HG03103 (cell line): Measurements from ENCODE around the gene CHCHD3.

Source experiments
- ATAC-seq: cut with Tn5 transposase; IDR thresholded peaks from one replicate; pipeline ENCODE4 v1.9.1; 2021; ENCODE audit warnings: low read depth; ENCODE audit not compliant: unreplicated experiment

The CHCHD3 gene

DNA sequence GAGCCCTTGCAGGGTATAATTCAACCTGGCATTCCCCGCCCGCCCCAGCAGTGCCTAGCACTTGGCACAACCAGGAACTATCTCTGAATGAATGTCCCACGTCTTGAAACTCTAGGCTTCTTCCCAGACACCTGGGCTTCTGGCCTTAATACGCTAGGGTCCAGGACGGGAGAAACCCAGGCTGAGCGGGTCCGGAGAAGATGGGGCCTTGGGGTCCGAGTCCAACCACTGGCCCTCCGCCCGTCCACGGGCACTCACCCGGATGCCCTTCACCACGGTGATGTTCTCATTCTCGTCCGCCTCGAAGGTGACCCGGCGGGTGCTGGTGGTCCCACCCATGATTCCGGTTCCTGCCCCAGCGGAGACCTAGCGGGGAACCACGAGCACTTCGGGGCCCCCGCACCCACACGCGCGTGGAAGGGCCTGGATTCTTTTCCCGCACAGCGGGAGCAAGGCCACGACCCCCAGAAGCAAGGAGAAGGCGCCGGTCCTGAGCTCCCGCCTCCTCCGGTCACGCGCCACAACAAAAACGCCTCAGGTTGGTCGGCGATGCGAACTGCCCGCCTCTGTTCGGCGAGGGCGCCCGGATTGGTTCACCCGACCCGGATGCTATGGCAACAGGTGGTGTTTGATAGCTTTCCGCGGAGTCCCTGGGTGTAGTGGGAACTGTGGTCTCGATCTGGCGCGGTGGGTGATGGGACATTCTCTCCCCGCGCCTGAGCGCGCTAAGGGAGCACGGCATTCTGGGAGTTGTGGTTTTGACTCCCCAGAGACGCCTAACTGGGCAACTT lies at the start of gene CHCHD3:
Gene CHCHD3, minus strand, starts transcription at position 492 of the 791 bp plus-strand sequence. Its CDS starts 153 bp downstream, at position 339.
- ATAC-seq, result peak; percentile 99

DNA sequence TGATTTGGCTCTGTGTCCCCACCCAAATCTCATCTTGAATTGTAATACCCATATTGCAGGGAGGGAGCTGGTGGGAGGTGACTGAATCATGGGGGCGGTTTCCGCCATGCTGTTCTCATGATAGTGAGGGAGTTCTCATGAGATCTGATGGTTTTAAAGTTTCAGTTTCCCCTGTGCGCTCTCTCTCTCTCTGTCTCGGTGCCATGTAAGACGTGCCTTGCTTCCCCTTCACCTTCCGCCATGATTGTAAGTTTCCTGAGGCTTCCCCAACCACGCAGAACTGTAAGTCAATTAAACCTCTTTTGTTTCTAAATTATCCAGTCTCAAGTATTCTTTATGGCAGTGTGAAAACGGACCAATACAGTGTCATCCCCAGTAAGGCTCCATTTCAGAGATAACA lies 48.3 kb upstream of the CHCHD3 start:
- no peak for ATAC-seq

DNA sequence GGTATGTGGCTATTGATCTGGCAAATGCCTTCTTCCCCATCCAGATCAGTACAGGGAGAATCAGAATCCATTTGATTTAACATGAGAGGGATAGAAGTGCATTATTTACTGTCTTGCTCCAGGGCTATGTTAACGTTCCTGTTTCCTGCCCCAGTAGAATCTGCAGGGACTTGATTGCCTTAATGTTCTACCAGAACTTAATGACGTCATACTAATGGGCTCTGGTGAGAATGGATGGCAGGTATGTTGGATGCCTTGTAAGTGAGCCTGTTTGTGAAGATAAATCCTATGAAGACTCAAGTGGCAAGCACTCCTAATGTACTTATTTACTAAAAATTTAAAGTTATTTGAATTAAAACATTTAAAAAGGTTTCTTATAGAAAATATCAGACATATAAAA lies 44.5 kb upstream of the CHCHD3 start:
- ATAC-seq, result no peak

DNA sequence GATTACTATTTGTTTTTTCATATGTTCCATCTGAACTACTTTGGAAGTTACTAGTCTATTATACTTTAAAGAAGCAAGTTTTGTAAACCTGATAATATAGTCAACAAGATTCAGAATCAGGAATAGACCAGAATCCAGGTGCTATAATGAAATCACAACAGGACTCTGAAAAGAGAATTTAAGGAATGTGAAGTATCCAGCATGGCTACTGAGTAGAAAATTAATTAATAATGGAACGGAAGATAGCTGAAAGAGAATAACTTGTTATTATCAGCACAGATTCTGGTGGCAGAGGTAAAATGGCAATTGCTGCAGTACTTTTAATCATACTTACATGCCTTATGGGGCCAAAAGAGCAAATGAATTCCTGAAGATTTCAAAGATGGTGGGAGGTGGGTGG lies 43.1 kb upstream of the CHCHD3 start:
- no peak for ATAC-seq

DNA sequence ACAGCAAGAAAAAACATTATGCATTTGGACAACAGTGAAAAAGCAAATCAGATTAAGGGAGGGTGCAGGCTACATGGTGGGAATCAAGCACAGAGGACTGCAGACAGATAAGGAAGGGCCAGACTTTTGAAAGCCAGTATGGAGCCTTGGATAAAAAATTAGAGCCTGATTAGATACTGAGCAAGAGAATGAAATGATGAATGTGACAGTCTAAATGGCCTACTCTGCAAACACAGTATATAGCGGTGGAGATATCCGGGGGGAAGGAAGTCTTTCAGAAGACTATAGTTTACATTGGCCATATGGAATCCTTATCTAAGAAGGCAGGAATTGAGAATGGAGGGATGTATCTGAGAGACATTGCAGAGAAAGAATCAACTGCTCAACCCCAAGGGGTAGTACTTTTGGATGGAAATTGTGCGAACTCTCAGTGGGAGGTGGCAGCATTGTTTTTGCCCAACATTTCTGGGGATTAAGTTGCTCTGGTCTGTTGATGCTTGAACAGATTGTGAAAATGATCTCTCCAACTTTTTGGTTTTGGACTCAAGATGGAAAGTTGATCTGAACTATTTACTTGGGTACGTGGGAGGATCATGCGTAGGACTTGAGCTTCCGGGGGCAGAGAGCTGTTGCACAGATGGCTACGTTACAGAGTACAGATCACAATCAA lies 39.4 kb upstream of the CHCHD3 start:
- no peak for ATAC-seq

DNA sequence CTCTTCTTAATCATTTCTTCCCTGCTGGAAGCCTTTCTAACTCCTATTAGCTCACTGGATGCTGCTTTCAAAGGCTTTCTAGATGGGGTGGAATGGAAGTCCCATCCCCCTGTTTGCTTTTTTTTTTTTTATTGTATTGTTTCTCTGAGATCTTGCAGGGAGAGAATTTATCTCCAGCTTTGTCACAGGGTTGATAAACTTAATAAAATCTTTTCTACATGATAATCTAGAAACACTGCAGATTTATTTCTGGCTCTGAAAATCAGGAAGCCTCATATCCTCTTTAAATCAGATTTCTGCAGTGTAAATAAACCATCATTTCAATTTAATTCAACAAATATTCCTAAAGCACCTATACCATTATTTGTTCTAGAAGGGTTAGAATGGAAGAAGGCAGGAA lies 37.2 kb upstream of the CHCHD3 start:
- ATAC-seq, result no peak

DNA sequence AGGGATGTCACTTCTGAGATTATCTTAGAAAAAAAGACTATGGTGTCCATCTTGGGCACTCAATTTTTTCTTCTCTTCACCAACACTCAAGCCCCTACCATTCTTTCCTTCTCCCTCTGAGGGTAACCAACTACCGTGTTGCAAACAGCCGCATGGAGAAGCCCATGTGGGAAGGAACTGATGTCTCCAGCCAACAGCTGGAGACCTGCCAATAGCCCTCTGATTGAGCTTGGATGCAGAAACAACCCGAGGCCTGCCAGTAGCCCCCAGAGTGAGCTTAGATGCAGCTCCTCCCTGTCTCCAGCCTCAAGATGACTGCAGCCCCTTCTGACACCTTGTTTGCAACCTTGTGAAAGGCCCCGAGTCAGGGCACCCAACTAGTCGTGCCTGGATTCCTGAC lies 36.4 kb upstream of the CHCHD3 start:
- ATAC-seq, result no peak

DNA sequence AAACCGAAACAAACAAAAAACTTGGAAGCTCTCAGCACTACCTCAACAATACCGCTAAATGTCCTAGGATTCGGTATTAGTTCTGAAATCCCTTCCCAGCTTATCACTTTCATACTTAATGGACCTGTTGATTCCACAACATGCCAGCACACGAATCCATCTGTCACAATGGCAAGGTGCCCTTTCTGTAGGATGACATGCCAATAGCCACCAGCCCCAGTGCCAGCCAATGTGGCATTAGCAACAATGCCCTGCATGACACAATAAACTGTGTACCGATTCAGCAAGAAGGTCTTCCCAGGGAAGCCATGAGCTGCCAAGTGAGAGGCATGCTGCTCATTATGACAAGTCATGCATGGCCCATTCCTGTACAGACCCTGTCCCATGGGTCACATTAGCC lies 35.6 kb upstream of the CHCHD3 start:
- no peak for ATAC-seq

DNA sequence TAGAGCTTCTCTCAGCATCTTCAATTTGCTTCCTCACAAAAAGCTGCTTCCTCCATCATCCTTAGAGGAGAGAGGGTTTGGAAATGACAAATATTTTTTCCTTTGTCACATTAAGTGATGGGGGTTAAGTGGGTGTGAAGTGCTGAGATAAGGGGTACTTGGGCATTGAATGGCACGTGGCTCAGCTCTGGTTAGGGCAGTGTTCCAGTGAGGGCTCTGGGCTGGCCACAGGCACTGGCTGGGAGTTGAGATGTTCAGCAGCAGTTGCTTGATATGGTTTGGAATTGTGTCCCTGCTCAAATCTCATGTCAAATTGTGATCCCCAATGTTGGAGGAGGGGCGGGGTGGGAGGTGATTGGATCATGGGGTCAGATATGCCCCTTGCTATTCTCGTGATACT lies 33.7 kb upstream of the CHCHD3 start:
- ATAC-seq, result no peak

DNA sequence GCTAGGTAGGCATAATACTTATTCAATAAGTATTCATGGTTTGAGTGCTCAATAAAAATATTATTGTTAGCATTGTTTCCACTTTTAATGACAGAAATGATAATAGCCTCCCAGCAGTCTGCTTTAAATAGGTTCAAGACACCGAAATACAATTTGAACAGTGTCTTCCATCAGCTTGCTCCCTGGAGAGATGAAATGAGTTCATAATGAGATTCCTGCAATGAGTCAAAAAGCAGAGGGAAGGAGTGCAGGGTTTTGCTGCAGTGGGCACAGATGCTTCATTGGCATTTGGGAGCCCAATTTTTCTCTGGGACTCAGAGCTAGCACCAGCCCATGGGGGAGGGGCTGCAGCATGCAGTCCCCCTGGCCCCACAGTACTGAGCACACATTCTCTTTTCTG lies 32.6 kb upstream of the CHCHD3 start:
- ATAC-seq, result no peak

DNA sequence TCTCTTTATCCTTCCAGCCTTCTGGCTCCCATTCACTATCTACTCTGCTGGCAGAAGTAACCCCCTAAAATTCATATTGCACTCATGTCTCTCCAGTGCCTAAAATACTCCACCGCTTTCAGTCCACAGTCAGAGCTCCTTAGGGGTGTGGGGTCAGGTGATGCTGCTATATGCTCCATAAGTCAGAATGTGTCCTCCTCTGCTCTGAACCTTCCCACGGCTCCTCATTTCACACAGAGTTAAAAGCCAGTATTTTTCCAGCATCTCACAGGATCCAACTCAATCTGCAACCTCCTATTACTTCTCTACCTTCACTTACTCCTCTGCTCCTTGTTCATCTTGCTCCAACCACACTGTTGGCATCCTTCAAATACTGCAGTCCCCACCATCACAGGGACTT lies 31.1 kb upstream of the CHCHD3 start:
- ATAC-seq, result no peak

DNA sequence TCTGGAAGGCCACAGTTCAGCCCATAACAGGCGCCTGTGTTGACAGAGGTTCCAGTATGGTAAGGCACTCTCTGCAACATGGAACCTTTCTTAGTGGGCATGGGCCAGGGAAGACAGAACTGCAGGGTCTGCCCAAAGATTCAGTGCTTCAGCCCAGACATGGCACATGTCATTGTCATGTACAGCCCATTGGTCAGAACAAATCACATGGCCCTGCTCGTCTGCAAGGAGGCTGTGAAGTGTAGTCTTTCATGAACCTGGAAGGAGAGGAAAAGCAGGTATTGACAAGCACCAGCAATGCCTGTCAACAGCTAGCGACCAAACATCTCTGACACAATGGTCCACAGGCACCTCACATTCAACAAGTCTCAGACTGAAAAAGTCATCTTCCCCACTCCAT lies 30.4 kb upstream of the CHCHD3 start:
- ATAC-seq, result no peak

DNA sequence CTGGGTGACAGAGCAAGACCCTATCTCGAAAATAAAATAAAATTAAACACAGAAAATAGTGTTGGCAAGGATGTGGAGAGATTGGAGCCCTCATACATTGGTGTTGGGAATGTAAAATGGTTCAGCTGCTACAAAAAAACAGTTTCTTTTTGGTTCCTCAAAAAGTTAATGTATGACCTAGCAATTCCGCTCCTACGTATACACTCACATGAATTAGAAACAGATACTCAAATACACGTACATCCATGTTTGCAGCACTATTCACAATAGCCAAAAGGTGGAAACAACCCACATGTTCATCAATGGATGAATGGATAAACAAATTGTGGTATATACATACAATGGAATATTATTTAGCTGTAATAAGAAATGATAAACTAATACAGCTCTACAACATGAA lies 28.4 kb upstream of the CHCHD3 start:
- ATAC-seq, result no peak

DNA sequence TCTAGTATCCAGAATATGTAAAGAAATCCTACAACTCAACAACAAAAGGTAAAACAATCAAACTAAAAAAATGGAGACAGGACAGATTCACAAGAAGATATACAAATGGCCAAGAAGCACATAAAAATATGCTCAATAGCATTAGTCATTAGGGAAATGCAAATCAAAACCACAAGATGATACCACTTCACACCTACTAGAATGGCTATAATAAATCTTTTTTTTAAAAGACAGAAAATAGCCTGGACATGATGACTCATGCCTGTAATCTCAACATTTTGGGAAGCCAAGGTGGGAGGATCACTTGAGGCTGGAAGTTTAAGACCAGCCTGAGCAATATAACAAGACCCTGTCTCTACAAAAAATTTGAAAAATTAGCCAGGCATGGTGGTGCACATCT lies 27.9 kb upstream of the CHCHD3 start:
- ATAC-seq, result no peak

DNA sequence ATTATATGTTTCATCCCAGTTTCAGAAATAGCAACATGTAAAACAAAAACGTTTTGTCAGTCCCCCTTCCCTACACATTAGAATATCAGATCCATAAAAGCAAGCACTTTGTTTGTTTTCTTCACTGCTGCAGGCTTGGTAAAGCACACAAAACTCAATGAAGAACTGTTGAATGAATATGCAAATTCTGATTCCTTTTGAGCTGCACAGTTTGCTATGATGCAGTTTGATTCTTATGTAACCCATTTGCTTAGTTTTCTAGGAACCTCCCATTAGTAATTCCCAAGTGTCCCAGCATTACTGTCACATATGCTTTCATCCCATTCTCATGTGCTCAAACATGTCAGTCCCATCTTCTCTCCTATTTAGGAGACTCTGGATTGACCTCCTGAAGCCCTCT lies 26.1 kb upstream of the CHCHD3 start:
- ATAC-seq, result no peak

DNA sequence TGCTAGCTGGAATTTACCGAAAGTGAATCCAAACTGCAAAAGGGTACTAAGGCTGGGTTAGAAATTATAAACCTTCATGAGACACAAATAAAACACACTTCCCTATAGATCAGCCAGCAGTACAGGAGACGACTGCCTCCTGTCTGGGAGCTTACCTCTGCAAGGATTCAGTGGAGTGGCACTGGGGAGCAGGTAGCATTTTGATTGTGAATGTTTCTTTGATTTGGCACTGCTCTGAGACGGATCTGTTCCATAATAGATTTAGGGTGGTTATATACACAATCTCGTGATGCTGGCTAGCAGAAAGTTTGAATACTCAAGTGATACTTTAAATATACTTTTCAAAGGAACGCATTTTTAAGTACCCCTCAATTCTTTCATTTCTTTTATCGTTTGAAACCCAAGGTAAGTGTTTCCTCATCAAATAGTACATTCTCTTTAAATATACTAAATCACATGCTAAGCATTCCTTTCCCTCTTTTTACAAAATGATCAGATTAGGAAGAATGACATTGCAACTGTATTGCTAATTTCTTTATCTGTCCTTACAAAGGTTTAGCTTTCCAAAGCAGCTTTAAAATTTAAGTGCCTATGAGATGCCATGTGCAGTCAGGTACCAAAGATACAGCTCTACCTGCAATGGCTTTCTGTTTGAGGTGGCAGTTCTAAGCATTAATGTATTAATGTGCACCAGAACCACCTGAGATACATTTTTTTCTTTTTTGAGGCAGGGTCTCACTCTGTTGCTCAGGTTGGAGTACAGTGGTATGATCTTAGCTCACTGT lies 20.6 kb upstream of the CHCHD3 start:
- no peak for ATAC-seq

DNA sequence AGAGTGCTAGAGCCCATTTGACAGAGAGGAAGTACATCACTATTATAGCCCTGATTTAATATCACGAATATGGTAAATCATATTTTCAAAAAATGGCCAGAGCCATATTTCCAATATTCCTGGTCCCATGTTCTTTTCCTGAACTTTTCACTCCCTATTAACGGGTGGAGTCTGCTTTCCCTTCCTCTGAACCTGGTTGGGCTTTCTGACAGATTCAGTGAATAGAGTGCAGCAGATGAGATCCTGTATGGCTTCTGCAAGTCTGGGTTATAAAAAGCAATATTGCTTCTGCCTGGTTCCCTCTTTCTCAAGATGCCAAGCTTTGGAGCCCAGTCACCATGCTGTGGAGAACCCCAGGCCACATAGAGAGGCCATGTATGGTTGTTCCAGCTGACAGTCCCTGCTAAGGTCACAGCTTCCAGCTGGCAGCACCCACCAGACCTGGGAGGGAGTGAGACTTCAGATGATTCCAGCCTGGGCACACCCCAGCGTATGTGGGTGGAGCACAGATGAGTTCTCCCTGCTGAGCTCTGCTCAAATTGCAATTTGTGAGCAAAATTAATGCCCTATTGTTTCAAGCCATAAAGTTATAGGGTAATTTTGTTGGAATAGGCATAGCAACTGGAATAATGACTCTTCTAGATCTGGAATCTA lies 17.9 kb upstream of the CHCHD3 start:
- ATAC-seq, result no peak

DNA sequence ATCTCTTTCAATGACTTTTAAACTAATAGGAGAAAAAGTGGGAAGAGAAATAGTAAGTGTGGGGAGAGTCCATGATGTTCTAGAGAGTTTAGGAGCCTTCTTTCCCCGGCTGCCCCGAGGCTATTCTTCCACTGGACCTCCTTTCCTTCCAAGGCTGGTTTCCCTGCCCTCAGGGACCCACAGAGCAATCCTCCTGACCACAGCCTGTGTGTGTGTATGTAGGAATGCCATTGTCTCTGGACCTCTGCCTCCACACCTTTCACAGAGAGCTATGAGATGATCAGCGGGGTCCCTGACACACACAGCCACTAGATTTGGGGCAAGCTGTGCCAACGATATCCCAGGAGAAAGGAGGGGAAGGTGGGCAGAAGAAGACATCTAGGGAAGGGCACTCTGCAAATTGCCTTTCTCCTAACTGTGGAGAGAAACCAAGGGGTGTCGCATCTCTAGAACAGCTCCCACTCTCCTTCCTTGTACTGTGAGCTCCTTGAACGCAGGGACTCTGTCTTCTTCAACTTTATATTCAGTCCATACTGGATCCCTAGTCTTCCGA lies 13.3 kb upstream of the CHCHD3 start:
- ATAC-seq, result no peak

DNA sequence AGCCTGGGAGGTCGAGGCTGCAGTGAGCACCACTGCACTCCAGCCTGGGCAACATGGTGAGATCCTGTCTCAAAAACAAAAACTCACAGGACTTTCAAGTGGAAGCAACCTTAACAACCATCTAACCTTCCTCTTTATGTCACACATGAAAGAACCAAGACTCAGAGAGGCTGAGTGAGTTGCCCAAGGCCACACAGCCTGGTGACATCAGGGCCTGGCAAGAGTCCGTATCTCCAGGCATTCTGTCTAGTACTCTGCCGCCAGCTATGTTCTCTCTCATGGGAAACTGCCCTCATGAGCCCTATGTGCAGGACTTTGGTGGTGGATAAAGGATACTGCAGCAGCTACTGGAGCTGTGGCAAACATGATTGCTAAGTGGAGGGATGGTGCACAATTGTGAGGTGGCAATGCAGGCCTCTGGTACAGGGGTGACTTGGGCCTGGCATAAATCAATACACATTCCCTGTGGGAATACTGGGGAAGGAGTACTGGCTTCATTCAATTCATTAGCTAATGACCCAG lies 10.1 kb upstream of the CHCHD3 start:
- ATAC-seq, result no peak

DNA sequence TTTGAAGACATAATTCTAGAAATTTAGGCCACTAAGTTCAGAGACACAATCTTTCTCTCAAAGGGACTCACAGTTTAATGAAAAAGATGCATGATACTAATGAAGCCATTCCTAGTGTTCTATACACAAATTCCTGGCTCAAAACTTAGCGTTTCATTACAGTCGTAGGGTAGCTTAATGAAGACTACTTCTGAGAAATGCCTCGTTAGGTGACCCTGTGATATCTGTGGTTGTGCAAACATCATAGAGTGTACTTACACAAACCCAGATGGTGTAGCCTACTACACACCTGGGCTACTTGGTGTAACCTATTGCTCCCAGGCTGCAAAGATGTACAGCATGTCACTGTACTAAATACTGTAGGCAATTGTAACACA lies 488 bp upstream of the CHCHD3 start:
- ATAC-seq, result no peak
